Activated CD8-positive, alpha-beta memory T cell treated with anti-CD3 and anti-CD28 coated beads for 24 hours (primary cell): ENCODE data around the gene SOBP.

Experiments
- DNase-seq: peaks from one replicate; pipeline ENCODE4 v3.0.0-alpha.2; 2020

SOBP gene

GRCh38 chr6:107666084-107666980, 176.4 kb downstream of the SOBP start:
- no peak for DNase-seq

- no peak for DNase-seq
Observed at GRCh38 chr6:107666981-107667601, 177.2 kb downstream of the SOBP start.

GRCh38 chr6:107667790-107668189, 177.9 kb downstream of the SOBP start:
- no peak for DNase-seq

- DNase-seq: peak; percentile 70
Observed at GRCh38 chr6:107668743-107669474, 179.0 kb downstream of the SOBP start.

GRCh38 chr6:107670792-107671199, 180.9 kb downstream of the SOBP start:
- DNase-seq: peak; percentile 64

GRCh38 chr6:107673076-107673494, 183.2 kb downstream of the SOBP start:
- no peak for DNase-seq

- peak; percentile 94 for DNase-seq
Observed at GRCh38 chr6:107674995-107675738, 185.2 kb downstream of the SOBP start.

- DNase-seq: no peak
Observed at GRCh38 chr6:107676042-107676441, 186.1 kb downstream of the SOBP start.

GRCh38 chr6:107677399-107677798, 187.5 kb downstream of the SOBP start:
- DNase-seq: no peak

- DNase-seq: no peak
Observed at GRCh38 chr6:107679457-107679856, 189.5 kb downstream of the SOBP start.

GRCh38 chr6:107682721-107683120, 192.8 kb downstream of the SOBP start:
- DNase-seq: no peak

GRCh38 chr6:107683183-107683582, 193.3 kb downstream of the SOBP start:
- no peak for DNase-seq

- no peak for DNase-seq
Observed at GRCh38 chr6:107684996-107685395, 195.1 kb downstream of the SOBP start.

GRCh38 chr6:107689190-107689589, 199.3 kb downstream of the SOBP start:
- DNase-seq: no peak

- DNase-seq: no peak
Observed at GRCh38 chr6:107689951-107690642, 200.2 kb downstream of the SOBP start.

- no peak for DNase-seq
Observed at GRCh38 chr6:107690643-107691061, 200.7 kb downstream of the SOBP start.

- DNase-seq: no peak
Observed at GRCh38 chr6:107691062-107691751, 201.3 kb downstream of the SOBP start.

GRCh38 chr6:107692351-107692750, 202.4 kb downstream of the SOBP start:
- DNase-seq: no peak

GRCh38 chr6:107695061-107695720, 205.3 kb downstream of the SOBP start:
- no peak for DNase-seq

- DNase-seq: no peak
Observed at GRCh38 chr6:107697682-107698081, 207.8 kb downstream of the SOBP start.

GRCh38 chr6:107698146-107698545, 208.2 kb downstream of the SOBP start:
- no peak for DNase-seq
